ENCODE results near the gene C22orf31.
"Not testable (repeated sequence)": the region's sequence is repeated elsewhere in the genome, so short reads cannot be mapped to it uniquely, and the experiment has no call there.

Gene C22orf31

DNA sequence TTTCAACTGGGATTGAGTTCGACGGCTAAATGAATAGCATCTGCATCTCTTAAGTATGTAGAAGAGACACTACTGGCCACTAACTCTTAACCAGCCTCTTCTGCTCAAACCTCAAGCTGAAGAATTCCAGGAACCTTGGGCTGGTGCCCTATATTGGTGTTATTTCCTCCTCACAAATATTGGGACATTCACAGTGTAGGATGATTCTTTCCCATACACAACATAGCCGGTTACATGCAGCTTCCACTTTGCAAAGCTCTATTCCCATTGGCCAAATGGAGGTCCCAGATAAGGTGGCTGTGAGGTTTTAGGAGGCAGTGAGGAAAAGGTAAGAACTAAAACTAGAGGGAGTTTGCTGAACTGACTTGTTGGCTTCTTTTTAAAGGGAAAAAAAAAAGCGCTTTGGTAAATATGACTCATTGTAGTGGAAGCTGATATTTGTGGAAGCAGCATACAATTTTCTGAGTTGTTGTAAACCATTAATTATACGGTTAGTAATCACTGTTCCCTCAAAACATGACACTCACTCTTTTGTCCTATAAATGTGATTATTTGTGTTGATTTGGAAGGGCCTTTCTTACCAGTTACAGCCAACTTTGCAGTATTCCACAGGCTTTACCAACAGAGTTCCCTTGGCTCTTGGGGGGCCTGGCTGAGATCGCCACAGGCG lies 17.6 kb downstream of the C22orf31 start:
- Histone ChIP-seq H3K4me2 (ENCODE audit: low read depth, low read length) (no peak overlapping the region), H2AFZ (ENCODE audit: low read length) (no peak overlapping the region), H3K36me3 (replicated peaks; ENCODE audit: insufficient read depth, low read length) (no peaks in the 10 kb centered on the region), H3K27ac (ENCODE audit: low read length) (no peak overlapping the region), H3K4me3 (ENCODE audit: low read length) (no peak overlapping the region), H4K20me1 (ENCODE audit: insufficient read depth, low read length) (no peaks in the 10 kb centered on the region), H3K9ac (ENCODE audit: low read length) (no peak overlapping the region), H3F3A (ENCODE audit: insufficient read depth, low read length) (no peaks in the 10 kb centered on the region), H3K79me2 (ENCODE audit: low read length) (no peaks in the 10 kb centered on the region), H3K9me3 (replicated peaks; ENCODE audit: insufficient read depth, low read length) (no peaks in the 10 kb centered on the region), H3K27me3 (replicated peaks; ENCODE audit: insufficient read depth, low read length) (no peaks in the 10 kb centered on the region), H3K4me1 (ENCODE audit: low read length) (no peaks in the 10 kb centered on the region), H3K9me2 (replicated peaks; ENCODE audit: insufficient read depth, low read length) (no peaks in the 10 kb centered on the region)
- TF ChIP-seq EZH2phosphoT487 (IDR thresholded peaks at IDR 0.05; ENCODE audit: low read length) (no peak), EZH2 (optimal IDR thresholded peaks at IDR 0.05; ENCODE audit: low read depth, low read length) (no peak)
- TF ChIP-seq, protein P1, sequence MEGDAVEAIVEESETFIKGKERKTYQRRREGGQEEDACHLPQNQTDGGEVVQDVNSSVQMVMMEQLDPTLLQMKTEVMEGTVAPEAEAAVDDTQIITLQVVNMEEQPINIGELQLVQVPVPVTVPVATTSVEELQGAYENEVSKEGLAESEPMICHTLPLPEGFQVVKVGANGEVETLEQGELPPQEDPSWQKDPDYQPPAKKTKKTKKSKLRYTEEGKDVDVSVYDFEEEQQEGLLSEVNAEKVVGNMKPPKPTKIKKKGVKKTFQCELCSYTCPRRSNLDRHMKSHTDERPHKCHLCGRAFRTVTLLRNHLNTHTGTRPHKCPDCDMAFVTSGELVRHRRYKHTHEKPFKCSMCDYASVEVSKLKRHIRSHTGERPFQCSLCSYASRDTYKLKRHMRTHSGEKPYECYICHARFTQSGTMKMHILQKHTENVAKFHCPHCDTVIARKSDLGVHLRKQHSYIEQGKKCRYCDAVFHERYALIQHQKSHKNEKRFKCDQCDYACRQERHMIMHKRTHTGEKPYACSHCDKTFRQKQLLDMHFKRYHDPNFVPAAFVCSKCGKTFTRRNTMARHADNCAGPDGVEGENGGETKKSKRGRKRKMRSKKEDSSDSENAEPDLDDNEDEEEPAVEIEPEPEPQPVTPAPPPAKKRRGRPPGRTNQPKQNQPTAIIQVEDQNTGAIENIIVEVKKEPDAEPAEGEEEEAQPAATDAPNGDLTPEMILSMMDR (IDR thresholded peaks at IDR 0.05; ENCODE audit: low read length): no peak
- no peak for DNase-seq

DNA sequence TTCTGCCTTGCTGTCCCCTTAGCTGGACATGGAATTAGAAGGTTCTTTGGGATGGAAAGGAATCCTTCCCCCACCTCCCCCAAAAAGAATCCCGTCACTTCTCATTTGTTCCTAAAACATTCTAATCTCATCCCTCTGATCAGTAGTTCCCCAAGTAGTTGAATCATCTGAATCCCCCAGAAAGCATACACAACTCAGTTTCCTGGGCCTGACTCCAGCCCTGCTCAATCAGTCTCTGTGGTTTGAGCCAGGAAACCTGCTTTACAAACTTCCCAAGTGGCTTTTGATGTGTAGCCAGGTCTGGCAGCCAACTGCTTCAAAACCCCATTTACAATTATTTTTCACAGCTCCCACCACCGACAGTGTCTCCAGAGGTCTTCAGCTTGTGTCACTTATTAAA lies 20.2 kb downstream of the C22orf31 start:
- H3K9ac ChIP-seq (ENCODE audit: low read length): no peak overlapping the region
- H2AFZ ChIP-seq (ENCODE audit: low read length): no peak overlapping the region
- H3K27ac ChIP-seq (ENCODE audit: low read length): no peak overlapping the region
- no peaks in the 10 kb centered on the region for H3K79me2 ChIP-seq (ENCODE audit: low read length)
- H3K9me2 ChIP-seq (replicated peaks; ENCODE audit: insufficient read depth, low read length): no peaks in the 10 kb centered on the region
- no peaks in the 10 kb centered on the region for H4K20me1 ChIP-seq (ENCODE audit: insufficient read depth, low read length)
- H3K36me3 ChIP-seq (replicated peaks; ENCODE audit: insufficient read depth, low read length): no peaks in the 10 kb centered on the region
- no peaks in the 10 kb centered on the region for H3K27me3 ChIP-seq (replicated peaks; ENCODE audit: insufficient read depth, low read length)
- no peak overlapping the region for H3K4me3 ChIP-seq (ENCODE audit: low read length)
- H3K9me3 ChIP-seq (replicated peaks; ENCODE audit: insufficient read depth, low read length): no peaks in the 10 kb centered on the region
- TF ChIP-seq, protein P1 (IDR thresholded peaks at IDR 0.05; ENCODE audit: low read length): no peak
- TF ChIP-seq EZH2 (optimal IDR thresholded peaks at IDR 0.05; ENCODE audit: low read depth, low read length): no peak
- TF ChIP-seq EZH2phosphoT487 (IDR thresholded peaks at IDR 0.05; ENCODE audit: low read length): no peak
- H3F3A ChIP-seq (ENCODE audit: insufficient read depth, low read length): no peaks in the 10 kb centered on the region
- no peaks in the 10 kb centered on the region for H3K4me1 ChIP-seq (ENCODE audit: low read length)
- H3K4me2 ChIP-seq (ENCODE audit: low read depth, low read length): no peak overlapping the region
- no peak for DNase-seq

DNA sequence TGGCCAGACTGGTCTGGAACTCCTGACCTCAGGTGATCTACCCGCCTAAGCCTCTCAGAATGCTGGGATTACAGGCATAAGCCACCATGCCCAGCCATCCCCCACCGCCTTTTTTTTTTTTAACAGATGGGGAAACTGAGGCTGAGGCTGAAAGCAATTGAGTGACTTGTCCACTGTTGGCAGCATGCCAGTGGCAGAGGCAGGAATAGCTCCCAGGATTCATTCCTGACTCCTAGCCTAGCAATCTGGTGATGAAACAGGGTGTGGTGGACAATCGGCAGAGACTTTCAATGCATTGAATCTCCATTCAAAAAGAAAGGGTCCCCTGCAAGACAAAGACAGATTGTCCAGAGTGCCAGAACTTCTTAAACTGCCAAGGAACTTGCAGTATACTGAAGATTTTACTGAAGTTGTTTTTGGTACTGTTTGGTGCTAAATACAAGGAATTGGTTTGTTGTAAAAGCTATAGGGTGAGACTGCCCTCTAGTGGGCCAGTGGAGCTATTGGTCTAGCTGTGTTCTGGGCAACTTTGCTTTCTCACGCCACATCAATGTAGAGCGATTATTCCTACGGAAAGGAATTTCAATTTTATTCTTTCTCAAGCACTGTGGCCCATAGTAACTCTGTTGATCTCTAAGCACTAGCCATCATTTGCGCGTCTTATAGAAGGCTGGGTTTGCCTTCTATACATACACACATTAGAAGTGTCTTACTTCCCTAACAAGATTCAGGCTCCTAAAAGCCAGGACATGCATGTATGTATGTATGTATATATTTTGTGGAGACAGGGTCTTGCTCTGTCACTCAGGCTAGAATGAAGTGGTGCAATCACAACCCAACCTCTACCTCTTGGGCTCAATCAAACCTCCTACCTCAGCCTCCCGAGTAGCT lies 21.0 kb downstream of the C22orf31 start:
- no peak overlapping the region for H3K4me2 ChIP-seq (ENCODE audit: low read depth, low read length)
- no peak for TF ChIP-seq EZH2phosphoT487 (IDR thresholded peaks at IDR 0.05; ENCODE audit: low read length)
- TF ChIP-seq, protein P1 (IDR thresholded peaks at IDR 0.05; ENCODE audit: low read length): peak; percentile 98
- TF ChIP-seq EZH2 (optimal IDR thresholded peaks at IDR 0.05; ENCODE audit: low read depth, low read length): no peak
- H3K9me2 ChIP-seq (replicated peaks; ENCODE audit: insufficient read depth, low read length): no peaks in the 10 kb centered on the region
- H3K36me3 ChIP-seq (replicated peaks; ENCODE audit: insufficient read depth, low read length): no peaks in the 10 kb centered on the region
- no peaks in the 10 kb centered on the region for H3K9me3 ChIP-seq (replicated peaks; ENCODE audit: insufficient read depth, low read length)
- no peak overlapping the region for H3K4me3 ChIP-seq (ENCODE audit: low read length)
- H2AFZ ChIP-seq (ENCODE audit: low read length): no peak overlapping the region
- H4K20me1 ChIP-seq (ENCODE audit: insufficient read depth, low read length): no peaks in the 10 kb centered on the region
- DNase-seq: peak; percentile 69
- H3F3A ChIP-seq (ENCODE audit: insufficient read depth, low read length): no peaks in the 10 kb centered on the region
- H3K27me3 ChIP-seq (replicated peaks; ENCODE audit: insufficient read depth, low read length): no peaks in the 10 kb centered on the region
- H3K4me1 ChIP-seq (ENCODE audit: low read length): no peaks in the 10 kb centered on the region
- H3K79me2 ChIP-seq (ENCODE audit: low read length): no peaks in the 10 kb centered on the region
- H3K27ac ChIP-seq (ENCODE audit: low read length): no peak overlapping the region
- no peak overlapping the region for H3K9ac ChIP-seq (ENCODE audit: low read length)

DNA sequence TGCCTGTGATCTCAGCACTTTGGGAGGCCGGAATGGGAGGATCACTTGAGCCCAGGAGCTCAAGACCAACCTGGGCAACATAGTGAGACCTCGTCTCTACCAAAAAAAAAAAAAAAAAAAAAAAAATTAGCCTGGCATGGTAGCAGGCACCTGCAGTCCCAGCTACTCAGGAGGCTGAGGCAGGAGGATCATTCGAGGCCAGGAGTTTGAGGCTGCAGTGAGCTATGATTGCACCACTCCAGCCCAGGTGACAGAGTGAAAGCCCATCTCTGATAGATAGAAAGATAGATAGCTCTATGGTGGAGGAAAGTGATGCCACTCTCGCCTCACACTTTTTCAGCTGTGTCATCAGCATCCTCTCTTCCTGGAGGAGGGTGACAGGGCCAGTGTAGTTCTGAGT lies 21.9 kb downstream of the C22orf31 start:
- H3K27me3 ChIP-seq (replicated peaks; ENCODE audit: insufficient read depth, low read length); H3K9me2 ChIP-seq (replicated peaks; ENCODE audit: insufficient read depth, low read length); H3K9me3 ChIP-seq (replicated peaks; ENCODE audit: insufficient read depth, low read length); H2AFZ ChIP-seq (ENCODE audit: low read length); H3K27ac ChIP-seq (ENCODE audit: low read length); H3K4me2 ChIP-seq (ENCODE audit: low read depth, low read length); H3K9ac ChIP-seq (ENCODE audit: low read length); H4K20me1 ChIP-seq (ENCODE audit: insufficient read depth, low read length); H3K36me3 ChIP-seq (replicated peaks; ENCODE audit: insufficient read depth, low read length); H3K4me3 ChIP-seq (ENCODE audit: low read length); H3K4me1 ChIP-seq (ENCODE audit: low read length); H3F3A ChIP-seq (ENCODE audit: insufficient read depth, low read length); H3K79me2 ChIP-seq (ENCODE audit: low read length); DNase-seq: not testable (repeated sequence)

Data from MM.1S (cell line).